MM.1S (cell line): ENCODE data around the gene MEF2C.

Experiments used
- DNase-seq: peaks from one replicate; pipeline ENCODE4 v3.0.0-alpha.2; 2015
- H2AFZ ChIP-seq: fragments of 300-600 bp; sonication (generic); 2 replicates; pipeline ENCODE4 v1.6.0; 2016; ENCODE audit warnings: antibody characterized with exemption, low read length
- H3F3A ChIP-seq: fragments of 300-600 bp; sonication (generic); 2 replicates; pipeline ENCODE4 v1.6.1; 2016; ENCODE audit warnings: mild to moderate bottlenecking, antibody characterized with exemption, low read length, moderate library complexity, mixed read lengths; ENCODE audit not compliant: insufficient read depth
- H3K27ac ChIP-seq: fragments of 300-600 bp; sonication (generic); 2 replicates; pipeline ENCODE4 v1.5.1; 2016; ENCODE audit warnings: mild to moderate bottlenecking, low read length
- H3K27me3 ChIP-seq: fragments of 300-600 bp; sonication (generic); replicated peaks from 2 replicates; pipeline ENCODE4 v1.6.0; 2016; ENCODE audit warnings: low read length; ENCODE audit not compliant: insufficient read depth
- H3K36me3 ChIP-seq: fragments of 300-600 bp; sonication (generic); replicated peaks from 2 replicates; pipeline ENCODE4 v1.6.1; 2016; ENCODE audit warnings: mild to moderate bottlenecking, low read length, mixed read lengths; ENCODE audit not compliant: insufficient read depth
- H3K4me1 ChIP-seq: fragments of 300-600 bp; sonication (generic); 2 replicates; pipeline ENCODE4 v1.6.1; 2016; ENCODE audit warnings: low read length, mixed read lengths
- H3K4me2 ChIP-seq: fragments of 300-600 bp; sonication (generic); 2 replicates; pipeline ENCODE4 v1.6.0; 2016; ENCODE audit warnings: low read depth, low read length
- H3K4me3 ChIP-seq: fragments of 300-600 bp; sonication (generic); 2 replicates; pipeline ENCODE4 v1.5.1; 2016; ENCODE audit warnings: low read length, mixed read lengths
- H3K79me2 ChIP-seq: fragments of 300-600 bp; sonication (generic); 2 replicates; pipeline ENCODE4 v1.6.1; 2016; ENCODE audit warnings: mixed run types, low read length, mixed read lengths
- H3K9ac ChIP-seq: fragments of 300-600 bp; sonication (generic); 2 replicates; pipeline ENCODE4 v1.6.1; 2016; ENCODE audit warnings: low read length, mixed read lengths
- H3K9me2 ChIP-seq: fragments of 300-600 bp; sonication (generic); replicated peaks from 2 replicates; pipeline ENCODE4 v1.6.1; 2016; ENCODE audit warnings: mild to moderate bottlenecking, low read length, mixed read lengths; ENCODE audit not compliant: insufficient read depth
- H3K9me3 ChIP-seq: fragments of 300-600 bp; sonication (generic); replicated peaks from 2 replicates; pipeline ENCODE4 v1.6.1; 2016; ENCODE audit warnings: mild to moderate bottlenecking, low read length, mixed read lengths; ENCODE audit not compliant: insufficient read depth
- H4K20me1 ChIP-seq: fragments of 300-600 bp; sonication (generic); 2 replicates; pipeline ENCODE4 v1.6.1; 2016; ENCODE audit warnings: mild to moderate bottlenecking, low read length, moderate library complexity, mixed read lengths; ENCODE audit not compliant: insufficient read depth
- CTCF ChIP-seq: fragments of 300-600 bp; sonication (generic); IDR thresholded peaks from 2 replicates; pipeline ENCODE4 v1.5.1; 2016; ENCODE audit warnings: antibody characterized with exemption, low read length, mixed read lengths
- EZH2 ChIP-seq: fragments of 300-600 bp; sonication (generic); optimal IDR thresholded peaks from 2 replicates; pipeline ENCODE3; 2017; ENCODE audit warnings: low read depth, mild to moderate bottlenecking, antibody characterized with exemption, low read length, mixed read lengths
- EZH2phosphoT487 ChIP-seq: fragments of 300-600 bp; sonication (generic); IDR thresholded peaks from 2 replicates; pipeline ENCODE4 v1.6.1; 2018; ENCODE audit warnings: antibody characterized with exemption, low read length

The MEF2C gene

GRCh38 chr5:88743231-88743834 is 139.7 kb downstream of the MEF2C start:
- peaks cover 89% of the 10 kb centered on the region for H3K79me2 ChIP-seq
- H4K20me1 ChIP-seq: peaks cover 7% of the 10 kb centered on the region; the same call in 1 of the 2 replicates
- no peaks in the 10 kb centered on the region for H3K9me2 ChIP-seq
- no peak for TF ChIP-seq EZH2phosphoT487
- no peak for TF ChIP-seq EZH2
- no peak for TF ChIP-seq CTCF
- H2AFZ ChIP-seq: no peak overlapping the region
- H3K36me3 ChIP-seq: peaks cover 8% of the 10 kb centered on the region; the same call in 1 of the 2 replicates
- H3K4me3 ChIP-seq: no peak overlapping the region
- no peak overlapping the region for H3K4me2 ChIP-seq
- H3K9me3 ChIP-seq: no peaks in the 10 kb centered on the region
- H3F3A ChIP-seq: peaks cover 22% of the 10 kb centered on the region
- no peak for DNase-seq
- H3K27me3 ChIP-seq: no peaks in the 10 kb centered on the region
- H3K27ac ChIP-seq: no peak overlapping the region
- peaks cover 36% of the 10 kb centered on the region for H3K4me1 ChIP-seq
- H3K9ac ChIP-seq: no peak overlapping the region

- peaks cover 93% of the 10 kb centered on the region for H3K79me2 ChIP-seq
- no peak overlapping the region for H3K27ac ChIP-seq
- no peaks in the 10 kb centered on the region for H3K9me2 ChIP-seq
- H3K4me2 ChIP-seq: no peak overlapping the region
- H3K9me3 ChIP-seq: no peaks in the 10 kb centered on the region
- H3K36me3 ChIP-seq: peaks cover 8% of the 10 kb centered on the region; the same call in 1 of the 2 replicates
- no peak for TF ChIP-seq CTCF
- no peak for TF ChIP-seq EZH2phosphoT487
- no peak for TF ChIP-seq EZH2
- no peak overlapping the region for H2AFZ ChIP-seq
- no peak overlapping the region for H3K9ac ChIP-seq
- H3K4me3 ChIP-seq: no peak overlapping the region
- peaks cover 7% of the 10 kb centered on the region; the same call in 1 of the 2 replicates for H4K20me1 ChIP-seq
- H3F3A ChIP-seq: peaks cover 27% of the 10 kb centered on the region
- DNase-seq: no peak
- no peaks in the 10 kb centered on the region for H3K27me3 ChIP-seq
- H3K4me1 ChIP-seq: peaks cover 33% of the 10 kb centered on the region
These were observed 141.0 kb downstream of the MEF2C start for GRCh38 chr5:88741964-88742363.

DNA sequence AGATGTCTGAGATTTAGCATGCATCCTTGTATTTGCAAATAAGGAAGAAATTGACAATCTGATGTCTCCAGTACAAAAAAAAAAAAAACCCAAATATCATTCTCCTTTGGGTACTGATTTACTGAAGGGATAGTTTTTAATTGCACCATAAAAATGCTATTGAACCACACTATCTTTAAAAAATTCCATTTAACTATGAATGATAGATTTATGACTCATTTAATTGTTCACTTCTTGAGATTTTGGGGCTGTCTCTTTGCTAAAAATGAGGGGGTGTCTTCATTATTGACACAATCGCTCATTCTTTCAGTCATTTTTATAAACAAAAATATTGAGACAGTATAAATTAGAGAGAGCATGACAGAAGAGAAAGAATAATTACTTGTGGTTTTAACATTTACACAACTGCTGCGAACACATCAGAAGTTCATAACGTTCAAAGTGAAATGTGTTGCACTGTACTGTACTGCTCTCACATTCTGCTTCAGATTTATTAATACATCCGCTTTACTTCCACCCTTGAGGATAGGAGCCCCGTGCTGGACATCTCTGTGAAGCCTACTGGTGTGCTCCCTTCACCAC is 142.3 kb downstream of the MEF2C start:
- no peaks in the 10 kb centered on the region for H3K27me3 ChIP-seq
- H3K9ac ChIP-seq: no peak overlapping the region
- H3K27ac ChIP-seq: no peak overlapping the region
- H4K20me1 ChIP-seq: peaks cover 5% of the 10 kb centered on the region; the same call in 1 of the 2 replicates
- H3K4me1 ChIP-seq: peaks cover 29% of the 10 kb centered on the region
- no peak for DNase-seq
- no peak for TF ChIP-seq CTCF
- TF ChIP-seq EZH2: no peak
- TF ChIP-seq EZH2phosphoT487: no peak
- H3K36me3 ChIP-seq: peaks cover 8% of the 10 kb centered on the region; the same call in 1 of the 2 replicates
- H3K9me3 ChIP-seq: no peaks in the 10 kb centered on the region
- peaks cover 91% of the 10 kb centered on the region for H3K79me2 ChIP-seq
- no peak overlapping the region for H3K4me2 ChIP-seq
- no peak overlapping the region for H3K4me3 ChIP-seq
- H2AFZ ChIP-seq: no peak overlapping the region
- peaks cover 28% of the 10 kb centered on the region for H3F3A ChIP-seq
- no peaks in the 10 kb centered on the region for H3K9me2 ChIP-seq
